SH-SY5Y (cell line): ENCODE results near the gene HMCN1.

Experiments used
- GATA2 ChIP-seq: IDR thresholded peaks from 2 replicates; pipeline ENCODE4 v1.6.1; 2011; ENCODE audit warnings: mild to moderate bottlenecking, low read depth, low read length
- GATA3 ChIP-seq: IDR thresholded peaks from 2 replicates; pipeline ENCODE4 v1.6.1; 2011; ENCODE audit warnings: low read depth, mild to moderate bottlenecking, low read length, moderate library complexity

GRCh38 chr1:185804206-185804605 is 70.0 kb downstream of the HMCN1 start:
- no peak for TF ChIP-seq GATA2
- no peak for TF ChIP-seq GATA3
